KOPT-K1 (cell line): ENCODE data around the gene NKX2-1.
"Not testable (repeated sequence)": the region's sequence is repeated elsewhere in the genome, so short reads cannot be mapped to it uniquely, and the experiment has no call there.

Experiments used
- H3K27ac ChIP-seq: fragments of 200-600 bp; sonication (generic); 2 replicates; pipeline ENCODE4 v1.5.1; 2016; ENCODE audit warnings: antibody characterized with exemption, mild to moderate bottlenecking, low read depth, low read length; ENCODE audit not compliant: poor library complexity, severe bottlenecking
- H3K36me3 ChIP-seq: fragments of 200-600 bp; sonication (generic); 2 replicates; pipeline ENCODE4 v1.5.1; 2017; ENCODE audit warnings: antibody characterized with exemption, mild to moderate bottlenecking, low read length, moderate library complexity; ENCODE audit not compliant: insufficient read depth
- H3K9me3 ChIP-seq: fragments of 200-600 bp; sonication (generic); 2 replicates; pipeline ENCODE4 v1.5.1; 2017; ENCODE audit warnings: antibody characterized with exemption, low read length, mild to moderate bottlenecking; ENCODE audit not compliant: insufficient read depth, poor library complexity, severe bottlenecking

Gene NKX2-1

DNA sequence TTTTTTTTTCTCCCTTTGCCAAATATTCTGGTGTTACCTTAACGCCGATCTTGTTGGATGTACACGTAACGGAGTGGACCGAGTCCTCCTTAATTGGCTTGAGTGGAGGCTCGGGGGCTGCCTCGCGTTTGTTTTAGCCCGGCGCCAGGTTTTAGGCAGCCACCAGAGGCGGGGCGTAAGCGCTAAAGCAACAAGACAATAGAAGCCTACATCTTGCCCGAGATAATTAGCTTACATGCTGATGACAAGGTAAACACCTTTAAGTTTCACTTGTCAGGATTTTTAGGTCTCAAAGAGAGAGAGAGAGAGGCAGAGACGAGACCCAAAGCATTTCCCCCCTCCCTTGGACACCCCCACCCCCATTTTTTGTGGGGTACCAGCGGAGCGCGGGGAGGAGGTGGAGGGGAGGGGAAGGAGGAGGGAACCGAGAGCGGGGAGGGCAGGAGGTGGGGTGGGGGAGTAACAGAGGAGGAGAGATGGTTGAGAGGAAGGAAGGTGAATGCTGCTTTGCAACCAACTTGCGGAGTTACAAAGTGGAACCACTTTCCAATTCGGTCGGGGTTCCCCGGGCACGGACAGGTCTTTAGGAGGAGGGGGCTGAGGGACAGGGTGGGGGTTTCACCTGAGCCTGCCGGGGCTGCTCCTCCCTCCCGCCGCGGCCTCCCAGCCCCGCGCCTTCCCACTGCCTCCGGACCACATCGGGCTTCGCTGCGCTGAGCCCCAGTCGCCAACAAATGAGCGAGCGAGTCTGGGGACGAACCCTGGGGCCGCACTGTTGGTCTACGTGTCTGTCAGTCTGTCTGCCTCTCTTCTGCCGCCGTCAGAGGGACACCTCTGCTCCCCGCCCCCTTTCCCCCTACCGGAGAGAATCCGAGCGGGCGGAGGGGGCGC, at the start of gene NKX2-1:
NKX2-1 (minus strand) TSS at position 802 of the 891 bp plus-strand sequence; CDS start at position 699, 103 bp downstream.
- H3K36me3 ChIP-seq: no peaks in the 10 kb centered on the region
- peaks cover 21% of the 10 kb centered on the region for H3K9me3 ChIP-seq
- H3K27ac ChIP-seq: no peak within 1 kb of the TSS

DNA sequence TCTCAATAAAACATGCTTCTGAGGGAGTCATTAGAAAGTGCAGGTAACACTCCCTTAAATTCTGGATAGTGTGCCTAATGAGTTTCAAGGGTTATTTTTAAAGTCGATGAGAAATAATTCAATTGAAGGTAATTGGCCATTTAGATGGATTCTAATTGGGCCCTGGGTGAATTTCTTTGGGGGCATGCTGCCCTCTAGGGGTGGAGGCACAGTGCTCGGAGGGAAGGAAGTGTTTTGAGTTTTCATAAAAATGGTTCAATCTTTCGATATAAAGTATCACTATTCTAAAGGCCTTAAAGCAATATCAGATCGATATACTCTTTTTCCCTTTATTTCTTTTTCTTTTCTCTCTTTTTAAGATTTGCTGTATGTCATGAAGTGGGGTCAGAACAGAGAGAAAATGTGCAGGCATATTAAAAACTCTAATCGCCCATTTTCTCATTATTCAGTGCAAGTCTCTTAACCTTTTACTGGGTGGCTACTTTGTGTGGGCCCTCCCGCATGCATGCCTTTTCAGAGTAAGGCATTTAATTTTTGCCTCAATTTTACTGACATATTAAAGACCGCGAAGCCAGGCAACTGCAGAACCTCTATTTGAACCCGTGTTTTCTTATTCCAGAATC, 36.9 kb upstream of the NKX2-1 start:
- no peak overlapping the region for H3K27ac ChIP-seq
- no peaks in the 10 kb centered on the region for H3K36me3 ChIP-seq
- H3K9me3 ChIP-seq: no peaks in the 10 kb centered on the region

DNA sequence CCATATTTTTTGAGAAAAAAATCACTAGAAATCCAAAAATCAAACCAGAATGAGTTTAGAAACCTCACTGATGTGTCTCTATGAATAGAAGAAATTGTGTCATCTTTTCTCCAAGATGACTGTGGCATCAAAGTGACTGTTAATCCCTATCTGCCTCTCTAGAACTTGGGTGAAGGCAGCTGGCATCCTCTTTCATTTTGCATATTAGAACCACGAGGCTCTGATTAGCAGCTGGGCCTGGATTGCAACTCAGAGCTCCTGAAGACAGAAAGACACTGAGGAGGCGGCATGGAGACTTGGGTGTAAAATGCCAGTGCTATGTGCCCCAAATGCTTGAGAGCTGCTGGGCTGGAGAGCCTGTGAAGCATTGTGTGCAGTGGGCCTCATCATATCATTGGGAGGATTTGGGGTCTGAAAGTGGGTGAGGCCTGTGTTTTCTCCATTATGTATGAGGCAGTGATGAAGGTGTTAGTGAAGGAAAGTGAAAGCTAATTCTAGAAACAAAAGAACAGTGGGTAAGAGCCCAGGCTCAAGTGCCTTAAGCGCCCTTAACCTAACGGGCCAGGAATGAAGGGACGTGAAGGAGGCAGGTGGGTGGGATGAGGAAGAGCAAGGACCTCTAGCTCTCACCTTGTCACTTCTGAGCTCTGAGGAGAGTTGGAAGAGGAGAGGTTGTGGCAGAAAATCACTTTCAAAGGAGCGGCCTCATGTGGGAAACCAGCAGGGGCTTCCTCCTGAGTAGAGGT, 36.1 kb upstream of the NKX2-1 start:
- no peaks in the 10 kb centered on the region for H3K9me3 ChIP-seq
- H3K27ac ChIP-seq: no peak overlapping the region
- no peaks in the 10 kb centered on the region for H3K36me3 ChIP-seq

DNA sequence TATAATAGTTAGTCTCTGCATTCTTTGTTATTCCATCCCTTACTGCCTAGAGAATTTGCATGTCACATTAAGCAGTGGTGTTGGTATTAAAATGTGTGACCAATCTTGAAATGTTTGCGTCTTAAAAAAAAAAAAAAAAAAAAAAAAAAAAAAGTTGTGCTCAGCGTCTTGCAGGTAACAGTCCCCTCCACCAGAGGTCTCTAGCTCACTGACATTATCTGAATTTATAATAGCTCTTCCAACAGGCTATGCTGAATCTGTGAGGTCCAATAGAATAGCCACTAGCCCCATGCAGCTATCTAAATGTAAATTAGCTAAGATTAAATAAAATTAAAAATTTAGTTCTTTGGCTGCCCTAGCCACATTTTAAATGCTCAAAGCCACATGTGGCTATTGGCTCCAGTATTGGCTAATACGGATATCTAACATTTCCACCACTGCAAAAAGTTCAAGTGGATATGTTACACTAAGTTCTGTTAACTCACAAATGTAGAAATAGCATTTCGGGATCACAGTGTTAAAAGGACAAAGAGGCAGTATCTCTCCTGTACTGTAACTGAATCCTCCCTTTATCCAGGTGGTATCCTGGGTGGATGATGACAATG, 33.7 kb upstream of the NKX2-1 start:
- no peaks in the 10 kb centered on the region for H3K36me3 ChIP-seq
- H3K27ac ChIP-seq: no peak overlapping the region
- H3K9me3 ChIP-seq: no peaks in the 10 kb centered on the region

DNA sequence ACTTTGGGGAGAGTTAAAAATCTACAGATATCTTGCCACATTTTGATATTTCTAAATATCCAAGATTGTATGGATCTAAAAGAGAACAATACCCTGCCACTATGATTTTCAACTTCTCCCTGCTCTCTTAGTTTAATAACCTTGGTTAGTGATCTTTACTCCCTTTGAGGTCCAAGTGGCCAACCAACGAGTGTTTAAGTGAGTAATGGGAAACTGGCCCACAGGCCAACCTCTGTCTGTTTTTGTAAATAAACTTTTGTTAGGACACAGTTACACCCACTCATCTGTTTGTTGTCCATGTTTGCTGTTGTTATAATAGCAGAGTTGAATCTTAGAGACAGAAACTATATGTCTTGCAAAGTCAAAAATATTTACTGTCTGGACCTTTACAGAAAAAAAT, 30.9 kb upstream of the NKX2-1 start:
- Histone ChIP-seq H3K27ac (no peak overlapping the region), H3K9me3 (no peaks in the 10 kb centered on the region), H3K36me3 (no peaks in the 10 kb centered on the region)

DNA sequence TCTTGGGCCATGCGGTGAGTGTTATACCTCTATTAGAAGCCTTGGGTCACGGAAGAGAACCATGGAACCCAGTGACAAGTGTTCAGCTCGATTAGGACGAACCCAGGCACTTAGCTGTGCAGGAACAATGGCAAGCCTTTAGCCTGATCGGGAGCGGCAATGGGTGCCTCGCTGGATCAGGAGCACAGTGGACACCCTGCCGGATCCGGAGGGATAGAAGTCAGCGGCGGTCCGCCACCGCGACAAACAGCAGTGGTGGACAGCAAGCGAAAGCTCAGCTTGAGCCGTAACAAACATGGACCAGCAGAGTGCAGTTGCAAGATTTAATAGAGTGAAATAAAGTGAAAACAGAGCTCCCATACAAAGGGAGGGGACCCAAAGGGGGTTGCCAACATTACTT, 24.2 kb upstream of the NKX2-1 start:
- not testable (repeated sequence) for H3K27ac ChIP-seq, H3K9me3 ChIP-seq, H3K36me3 ChIP-seq

DNA sequence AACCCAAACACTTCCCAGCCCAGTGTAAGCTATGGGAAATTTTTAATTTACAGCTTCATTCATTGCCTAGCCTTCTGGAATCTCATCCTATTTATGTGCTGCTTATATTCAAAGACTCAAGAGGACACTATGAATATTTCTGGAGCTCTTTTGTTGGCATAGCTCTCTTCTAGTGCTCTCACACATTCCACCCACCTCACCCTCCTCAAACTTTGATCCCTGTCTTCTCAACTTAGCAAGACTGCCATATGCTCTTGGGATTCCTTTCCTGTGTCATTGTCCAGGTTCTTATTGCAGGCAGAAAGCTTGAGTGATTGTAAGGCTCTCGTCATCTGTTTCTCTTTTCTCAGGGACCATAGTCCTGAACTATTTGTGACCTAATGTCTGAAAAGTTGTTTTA, 18.0 kb upstream of the NKX2-1 start:
- no peaks in the 10 kb centered on the region for H3K9me3 ChIP-seq
- H3K36me3 ChIP-seq: no peaks in the 10 kb centered on the region
- no peak overlapping the region for H3K27ac ChIP-seq

DNA sequence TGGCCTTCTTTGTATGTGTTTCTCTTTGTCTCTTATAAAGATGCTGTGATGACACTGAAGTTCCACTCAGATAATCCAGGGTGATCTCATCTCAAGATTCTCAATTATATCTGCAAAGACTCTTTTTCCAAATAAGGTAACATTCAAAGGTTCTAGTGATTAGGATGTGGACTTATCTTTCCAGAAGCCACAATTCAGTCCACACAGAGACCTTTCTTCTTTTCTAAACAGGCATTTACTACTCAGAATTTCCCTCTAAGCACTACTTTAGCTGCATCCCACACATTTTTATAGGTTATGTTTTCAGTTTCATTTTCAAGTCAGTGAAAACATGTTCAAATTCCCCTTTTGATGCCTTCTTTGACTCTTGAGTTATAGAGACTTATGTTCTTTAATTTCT, 9.0 kb upstream of the NKX2-1 start:
- no peaks in the 10 kb centered on the region for H3K36me3 ChIP-seq
- no peaks in the 10 kb centered on the region for H3K9me3 ChIP-seq
- no peak overlapping the region for H3K27ac ChIP-seq

DNA sequence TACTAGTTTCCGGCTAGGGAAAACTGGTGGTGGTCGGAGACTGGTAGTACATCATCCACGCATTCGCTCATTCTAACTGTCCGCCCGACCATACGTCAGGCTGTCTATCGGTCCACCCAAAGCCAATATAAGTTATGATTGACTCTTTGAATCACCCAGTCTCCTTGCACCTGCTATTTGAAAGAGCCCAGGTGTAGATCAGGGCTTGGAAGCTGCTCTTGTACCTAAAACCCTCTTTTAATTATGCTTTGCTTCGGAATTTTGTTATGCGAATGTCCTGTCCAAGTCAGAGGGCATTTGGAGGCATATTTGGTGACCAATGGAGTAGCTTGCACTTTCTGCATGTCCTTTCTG, 5.7 kb upstream of the NKX2-1 start:
- no peak overlapping the region for H3K27ac ChIP-seq
- H3K9me3 ChIP-seq: peaks cover 5% of the 10 kb centered on the region
- H3K36me3 ChIP-seq: no peaks in the 10 kb centered on the region

DNA sequence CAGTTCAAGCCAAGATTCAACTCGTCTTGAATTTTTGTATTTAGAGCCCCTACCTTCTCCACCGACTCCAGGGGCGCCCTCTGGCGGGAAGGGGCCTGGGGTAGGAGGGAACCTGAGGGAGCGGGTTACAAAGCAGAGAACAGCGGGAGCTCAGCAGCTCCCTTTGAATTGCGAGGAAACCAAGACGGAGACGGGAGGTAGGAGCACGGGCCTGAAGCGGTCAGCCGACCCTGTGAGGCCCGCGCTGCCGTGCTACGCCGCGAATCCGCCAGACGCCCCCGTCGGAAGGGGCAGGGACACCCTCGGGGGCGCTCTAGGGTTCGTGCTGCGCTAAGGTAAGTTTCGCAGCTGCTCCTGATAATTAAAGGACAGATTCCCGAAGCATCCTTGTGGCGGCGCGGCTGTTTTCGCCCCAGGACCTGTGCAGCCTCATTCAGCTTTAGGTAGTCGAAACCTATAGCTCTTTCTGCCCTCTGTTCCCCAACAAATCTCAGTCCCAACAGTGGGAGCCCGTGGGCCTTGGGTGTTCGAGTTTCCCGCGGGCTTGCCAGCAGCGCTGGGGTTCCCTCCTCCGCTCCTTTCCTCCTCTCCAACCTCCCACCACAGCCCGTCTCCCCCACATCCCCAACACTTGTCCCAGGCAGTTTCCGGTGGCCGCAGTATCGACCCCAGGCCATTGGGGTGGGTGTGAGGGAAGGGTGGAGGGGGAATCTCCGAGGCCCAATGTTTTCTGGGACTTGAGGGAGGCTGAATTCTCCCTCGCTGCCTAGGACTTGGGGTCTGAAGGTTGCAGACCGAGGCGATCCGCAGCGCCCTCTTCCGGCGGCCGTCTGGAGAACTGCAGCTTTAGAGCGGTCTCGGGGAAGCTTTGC, 5.1 kb upstream of the NKX2-1 start:
- Histone ChIP-seq H3K9me3 (peaks cover 9% of the 10 kb centered on the region), H3K36me3 (no peaks in the 10 kb centered on the region), H3K27ac (no peak overlapping the region)

DNA sequence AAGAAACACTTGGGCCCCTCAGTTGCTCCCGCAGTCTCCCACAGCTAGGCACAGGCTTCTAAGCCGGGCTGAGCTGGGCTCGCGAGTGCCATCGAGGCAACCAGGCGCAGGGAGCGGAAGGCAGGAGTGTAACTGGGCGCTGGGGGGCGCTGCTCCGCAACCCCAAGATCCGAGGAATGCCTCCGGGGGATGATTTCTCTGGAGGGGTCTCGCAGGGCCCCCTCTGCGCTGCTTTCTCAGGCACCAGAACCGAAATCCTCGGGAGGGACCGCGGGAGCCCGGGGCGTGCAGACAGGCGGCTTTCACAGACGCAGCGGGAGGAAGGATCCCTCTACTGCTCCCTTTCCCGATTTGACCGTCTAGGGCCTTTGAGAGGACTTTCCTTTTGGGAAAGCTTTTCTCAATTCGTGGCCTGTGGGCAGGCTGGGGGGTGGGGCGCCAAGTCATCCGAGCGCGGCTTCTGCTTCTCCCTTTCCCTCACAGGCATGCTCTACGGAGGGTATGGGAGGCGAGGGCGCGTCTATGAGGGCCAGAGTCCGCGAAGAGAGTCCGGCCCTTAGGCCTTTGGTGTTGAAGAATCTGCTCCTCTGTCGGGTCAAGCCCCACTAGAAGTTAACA, 4.3 kb upstream of the NKX2-1 start:
- peaks cover 16% of the 10 kb centered on the region for H3K9me3 ChIP-seq
- H3K27ac ChIP-seq: no peak overlapping the region
- H3K36me3 ChIP-seq: no peaks in the 10 kb centered on the region

DNA sequence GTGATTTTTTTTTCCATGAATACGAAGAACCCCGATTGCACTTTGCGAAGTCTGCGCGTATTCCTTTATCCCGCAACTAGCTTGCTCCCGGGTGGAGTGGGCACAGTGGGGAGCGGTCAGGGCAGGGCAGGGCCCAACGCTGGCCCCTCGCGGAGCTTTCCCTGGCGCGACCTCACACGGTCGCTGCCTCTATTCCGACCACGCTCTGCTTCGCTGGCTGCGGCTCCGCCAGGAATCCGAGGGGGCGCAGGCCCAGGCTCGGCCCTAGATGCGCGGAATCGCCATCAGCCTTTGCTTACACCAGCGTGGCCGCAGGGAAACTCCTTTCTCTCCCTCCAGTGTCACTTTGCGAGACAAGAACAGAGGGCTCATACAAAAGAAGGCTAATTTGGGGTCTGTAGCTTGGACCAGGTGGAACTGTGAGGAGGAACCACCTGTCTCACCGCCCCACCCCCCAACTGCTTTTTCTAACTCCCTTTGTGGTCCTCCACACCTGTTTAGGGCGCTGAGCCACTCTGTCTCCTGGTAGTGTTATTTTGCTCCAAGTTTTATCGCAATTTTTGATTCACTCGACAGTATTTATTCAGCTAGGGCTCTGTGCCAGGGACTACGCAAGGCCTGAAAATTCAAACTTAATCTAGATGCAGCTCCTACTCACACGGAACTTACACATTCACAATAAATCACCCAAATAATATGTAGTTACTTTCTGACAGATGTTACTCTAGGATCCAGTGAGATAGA, 3.1 kb upstream of the NKX2-1 start:
- no peaks in the 10 kb centered on the region for H3K36me3 ChIP-seq
- peaks cover 21% of the 10 kb centered on the region for H3K9me3 ChIP-seq
- H3K27ac ChIP-seq: no peak overlapping the region

DNA sequence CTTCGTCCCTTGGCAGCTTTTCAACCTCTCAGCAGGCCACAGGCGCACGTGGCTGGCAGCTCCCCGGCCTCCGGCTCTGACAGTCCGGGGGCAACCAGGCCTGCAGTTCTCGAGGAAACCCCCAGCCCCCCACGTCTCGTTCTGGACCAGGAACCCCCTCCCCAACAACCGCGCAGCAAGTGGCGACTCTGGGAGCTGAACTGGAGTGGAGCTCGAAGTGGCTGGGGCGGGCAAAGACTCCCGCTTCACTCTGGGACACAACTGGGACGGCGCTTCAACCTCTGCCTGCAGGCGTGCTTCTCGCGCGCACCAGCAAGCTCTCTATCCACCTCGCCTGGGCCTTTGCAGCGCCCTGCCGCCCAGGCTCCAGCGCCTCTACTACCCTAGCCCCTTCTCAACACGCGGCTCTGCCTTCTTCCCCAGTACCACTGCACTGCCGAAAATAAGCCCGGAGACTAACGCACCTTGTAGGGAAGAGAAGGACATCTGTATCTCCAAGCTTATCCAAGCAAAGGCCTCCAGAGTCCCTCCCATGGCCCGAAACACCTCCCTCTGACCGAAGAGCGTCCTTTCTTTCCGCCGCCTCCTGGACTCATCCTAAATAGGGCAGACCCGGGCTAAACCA, 2.4 kb upstream of the NKX2-1 start:
- Histone ChIP-seq H3K9me3 (peaks cover 21% of the 10 kb centered on the region), H3K27ac (no peak overlapping the region), H3K36me3 (no peaks in the 10 kb centered on the region)
